Measurements from ENCODE around the gene TTC7B. TPM values are rescaled to one million over a fixed set of nuclear protein-coding genes. Genes with fewer than 3 reads are reported as not detected.

The TTC7B gene
- total RNA-seq, 1 experiment from 2014 or later, result under 0.01 TPM

- no peak overlapping the region for H2AFZ ChIP-seq (ENCODE audit: low read length)
- no peaks in the 10 kb centered on the region for H3K9me2 ChIP-seq (replicated peaks; ENCODE audit: insufficient read depth, low read length)
- no peaks in the 10 kb centered on the region for H3K4me1 ChIP-seq (ENCODE audit: low read length)
These were observed 261.9 kb downstream of the TTC7B start for GRCh38 chr14:90554341-90554740.

DNA sequence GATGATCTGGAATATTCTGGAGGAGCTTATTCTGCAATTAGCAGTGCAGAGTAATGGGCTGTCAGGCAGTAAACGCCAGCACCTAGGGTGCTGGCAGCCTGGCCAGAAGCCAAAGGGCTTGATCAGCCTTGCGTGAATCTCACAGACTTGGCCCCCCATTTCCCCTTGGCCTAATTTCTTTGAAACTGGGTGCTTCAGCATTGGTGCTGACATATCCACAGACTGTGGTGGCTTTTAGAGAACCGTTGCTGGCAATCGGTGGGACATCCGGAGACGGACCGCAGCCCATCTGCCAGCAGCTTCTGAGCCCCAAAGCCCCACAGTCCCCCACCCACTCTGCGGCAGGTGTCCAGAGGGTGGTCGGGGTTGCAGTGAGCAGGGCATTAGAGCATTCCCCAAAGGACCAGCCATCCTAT lies 262.3 kb downstream of the TTC7B start:
- no peak overlapping the region for H3K4me2 ChIP-seq (ENCODE audit: low read depth, low read length, poor library complexity, severe bottlenecking)
- no peaks in the 10 kb centered on the region for H3K4me1 ChIP-seq (ENCODE audit: low read length)
- H3K4me3 ChIP-seq (ENCODE audit: low read length), result no peak overlapping the region
- H4K20me1 ChIP-seq (ENCODE audit: insufficient read depth, low read depth, low read length), result no peaks in the 10 kb centered on the region; the same call in 1 of the 2 replicates
- no peaks in the 10 kb centered on the region for H3K79me2 ChIP-seq (ENCODE audit: low read length)
- no peaks in the 10 kb centered on the region for H3K9me3 ChIP-seq (ENCODE audit: low read length)
- H3K9ac ChIP-seq (ENCODE audit: low read length), result no peak overlapping the region
- no peak overlapping the region for H2AFZ ChIP-seq (ENCODE audit: low read length)
- no peaks in the 10 kb centered on the region for H3K9me2 ChIP-seq (replicated peaks; ENCODE audit: insufficient read depth, low read length)
- H3K36me3 ChIP-seq (ENCODE audit: insufficient read depth, low read length), result no peaks in the 10 kb centered on the region
- no peaks in the 10 kb centered on the region for H3K27me3 ChIP-seq (ENCODE audit: low read length)
- H3K27ac ChIP-seq (ENCODE audit: low read length), result no peak overlapping the region
- no peak for DNase-seq

More at GRCh38 chr14:90554341-90554740, 261.9 kb downstream of the TTC7B start:
- no peaks in the 10 kb centered on the region for H3K9me3 ChIP-seq (ENCODE audit: low read length)
- no peak overlapping the region for H3K27ac ChIP-seq (ENCODE audit: low read length)
- DNase-seq, result no peak
- no peak overlapping the region for H3K9ac ChIP-seq (ENCODE audit: low read length)
- H3K79me2 ChIP-seq (ENCODE audit: low read length), result no peaks in the 10 kb centered on the region
- H4K20me1 ChIP-seq (ENCODE audit: insufficient read depth, low read depth, low read length), result no peaks in the 10 kb centered on the region; the same call in 1 of the 2 replicates
- no peak overlapping the region for H3K4me3 ChIP-seq (ENCODE audit: low read length)
- H3K27me3 ChIP-seq (ENCODE audit: low read length), result no peaks in the 10 kb centered on the region
- no peak overlapping the region for H3K4me2 ChIP-seq (ENCODE audit: low read depth, low read length, poor library complexity, severe bottlenecking)
- no peaks in the 10 kb centered on the region for H3K36me3 ChIP-seq (ENCODE audit: insufficient read depth, low read length)

DNA sequence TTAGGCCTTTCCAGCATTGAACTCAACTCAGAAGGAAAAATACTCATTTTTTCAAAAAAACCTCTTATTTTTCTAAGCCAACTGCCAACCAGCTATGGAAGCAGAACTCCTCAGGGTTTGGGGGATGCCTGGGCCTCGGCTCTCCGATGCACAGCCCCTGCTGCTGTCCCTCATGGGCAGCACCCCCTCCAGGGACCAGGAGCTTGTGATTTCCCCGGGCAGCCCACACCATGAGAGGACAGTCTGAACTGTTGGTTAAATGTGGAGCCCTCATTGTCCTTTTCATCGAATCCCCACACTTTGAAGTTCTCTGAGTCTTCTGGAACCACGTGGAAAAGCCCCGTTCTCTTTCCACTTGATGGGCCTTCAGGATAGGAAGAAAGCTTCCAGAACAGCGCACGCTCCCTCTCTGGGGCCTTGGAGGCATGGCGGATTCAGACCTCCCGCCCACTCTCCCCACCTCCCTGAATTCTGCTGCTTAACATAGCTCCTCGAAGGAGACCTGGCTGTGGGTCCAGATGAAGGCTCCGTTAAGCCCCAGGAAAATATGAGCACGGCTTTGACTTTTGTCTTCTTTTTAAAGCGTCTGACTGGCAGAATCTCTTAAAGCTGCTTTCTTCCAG lies 262.8 kb downstream of the TTC7B start:
- Histone ChIP-seq H3K27ac (ENCODE audit: low read length) (no peak overlapping the region), H3K4me3 (ENCODE audit: low read length) (no peak overlapping the region), H3K4me1 (ENCODE audit: low read length) (no peaks in the 10 kb centered on the region), H3K9me3 (ENCODE audit: low read length) (no peaks in the 10 kb centered on the region), H3K4me2 (ENCODE audit: low read depth, low read length, poor library complexity, severe bottlenecking) (no peak overlapping the region), H3K9ac (ENCODE audit: low read length) (no peak overlapping the region), H3K36me3 (ENCODE audit: insufficient read depth, low read length) (no peaks in the 10 kb centered on the region), H4K20me1 (ENCODE audit: insufficient read depth, low read depth, low read length) (no peaks in the 10 kb centered on the region; the same call in 1 of the 2 replicates), H2AFZ (ENCODE audit: low read length) (no peak overlapping the region), H3K27me3 (ENCODE audit: low read length) (no peaks in the 10 kb centered on the region), H3K79me2 (ENCODE audit: low read length) (no peaks in the 10 kb centered on the region), H3K9me2 (replicated peaks; ENCODE audit: insufficient read depth, low read length) (no peaks in the 10 kb centered on the region)
- DNase-seq, result no peak

DNA sequence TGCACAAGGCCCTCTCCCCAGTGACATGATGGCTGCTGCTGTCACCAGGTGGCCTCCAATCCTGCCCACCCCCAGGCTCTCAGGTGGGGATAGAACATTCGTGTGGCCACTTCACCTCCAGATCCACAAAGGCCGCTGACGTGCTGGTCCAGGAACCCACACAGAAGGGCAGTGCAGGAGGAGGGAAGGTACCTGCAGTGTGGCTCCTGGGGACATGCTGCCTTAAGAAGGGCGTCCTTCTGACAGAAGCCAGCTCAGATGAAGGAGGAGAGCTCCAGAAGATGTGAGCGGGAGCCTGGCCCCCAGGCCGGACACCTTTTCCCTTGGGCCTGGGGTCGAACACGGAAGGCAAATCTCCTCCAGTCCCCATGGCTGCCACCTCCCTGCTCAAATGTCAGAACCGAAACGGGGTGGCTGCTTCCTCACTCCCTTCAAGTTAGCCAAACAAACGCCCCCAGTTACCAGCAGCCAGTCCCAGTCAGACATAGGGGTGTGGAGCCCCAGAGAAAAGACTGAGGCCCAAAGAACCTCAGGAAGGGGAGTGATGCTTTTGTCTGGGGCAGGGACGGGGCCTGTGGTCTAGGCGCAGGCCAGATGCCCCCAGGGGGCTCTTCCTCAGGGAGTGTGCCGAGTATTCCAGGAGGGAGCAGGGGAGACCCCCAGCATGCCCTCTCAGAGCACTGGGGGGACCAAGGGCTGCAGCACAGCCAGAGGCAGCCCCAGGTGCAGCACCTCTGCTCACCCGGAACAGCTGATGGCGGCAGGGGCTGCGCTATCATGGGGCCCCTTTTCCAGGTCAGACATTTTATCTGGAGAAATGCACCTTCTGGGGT lies 263.5 kb downstream of the TTC7B start:
- no peak overlapping the region for H3K4me3 ChIP-seq (ENCODE audit: low read length)
- H4K20me1 ChIP-seq (ENCODE audit: insufficient read depth, low read depth, low read length), result no peaks in the 10 kb centered on the region; the same call in 1 of the 2 replicates
- no peaks in the 10 kb centered on the region for H3K9me2 ChIP-seq (replicated peaks; ENCODE audit: insufficient read depth, low read length)
- H3K9ac ChIP-seq (ENCODE audit: low read length), result no peak overlapping the region
- DNase-seq, result no peak
- no peaks in the 10 kb centered on the region for H3K79me2 ChIP-seq (ENCODE audit: low read length)
- no peaks in the 10 kb centered on the region for H3K27me3 ChIP-seq (ENCODE audit: low read length)
- H3K4me2 ChIP-seq (ENCODE audit: low read depth, low read length, poor library complexity, severe bottlenecking), result no peak overlapping the region
- no peaks in the 10 kb centered on the region for H3K9me3 ChIP-seq (ENCODE audit: low read length)
- H3K4me1 ChIP-seq (ENCODE audit: low read length), result no peaks in the 10 kb centered on the region
- H3K27ac ChIP-seq (ENCODE audit: low read length), result no peak overlapping the region
- no peak overlapping the region for H2AFZ ChIP-seq (ENCODE audit: low read length)
- no peaks in the 10 kb centered on the region for H3K36me3 ChIP-seq (ENCODE audit: insufficient read depth, low read length)

DNA sequence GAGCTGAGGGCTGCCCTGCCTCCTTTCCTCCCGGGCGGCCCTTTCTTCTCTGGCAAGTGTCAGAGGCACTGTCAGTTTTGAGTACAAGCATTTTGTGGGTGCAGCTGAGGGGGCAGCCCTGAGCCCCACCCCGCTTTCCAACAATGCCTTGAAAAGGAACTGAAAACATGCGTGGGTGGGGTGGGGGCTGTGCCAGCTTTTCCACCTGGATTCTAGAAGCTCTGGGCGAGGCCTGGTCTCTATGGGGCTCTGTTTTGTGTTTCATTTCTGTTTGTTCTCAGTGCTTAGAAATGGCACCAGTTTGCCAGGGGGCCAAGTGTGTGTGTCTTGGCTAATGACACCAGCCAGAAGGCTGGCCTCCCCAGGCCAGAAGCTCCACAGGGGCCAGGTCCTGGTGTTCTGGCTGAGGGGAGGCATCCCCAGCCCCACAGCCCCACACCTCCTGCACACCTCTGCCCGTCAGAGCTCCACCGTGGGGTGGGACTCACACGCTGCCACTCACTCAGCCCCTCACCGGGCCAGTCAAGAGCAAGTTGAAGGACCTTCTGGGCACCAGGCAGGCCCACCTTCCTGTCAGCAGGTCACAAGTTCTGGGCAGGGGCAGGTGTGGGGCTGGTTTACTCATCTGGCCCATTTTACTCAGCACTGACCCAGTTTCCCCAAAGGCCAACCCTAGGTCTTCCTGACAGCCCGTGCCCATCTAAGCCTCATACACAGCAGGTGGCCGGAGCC lies 264.3 kb downstream of the TTC7B start:
- Histone ChIP-seq H3K4me1 (ENCODE audit: low read length) (no peaks in the 10 kb centered on the region), H3K9me3 (ENCODE audit: low read length) (no peaks in the 10 kb centered on the region), H3K79me2 (ENCODE audit: low read length) (no peaks in the 10 kb centered on the region), H3K4me2 (ENCODE audit: low read depth, low read length, poor library complexity, severe bottlenecking) (no peak overlapping the region), H3K4me3 (ENCODE audit: low read length) (no peak overlapping the region), H3K27me3 (ENCODE audit: low read length) (no peaks in the 10 kb centered on the region), H3K9me2 (replicated peaks; ENCODE audit: insufficient read depth, low read length) (no peaks in the 10 kb centered on the region), H3K27ac (ENCODE audit: low read length) (no peak overlapping the region), H3K9ac (ENCODE audit: low read length) (no peak overlapping the region), H2AFZ (ENCODE audit: low read length) (no peak overlapping the region), H3K36me3 (ENCODE audit: insufficient read depth, low read length) (no peaks in the 10 kb centered on the region), H4K20me1 (ENCODE audit: insufficient read depth, low read depth, low read length) (no peaks in the 10 kb centered on the region; the same call in 1 of the 2 replicates)
- DNase-seq, result no peak

DNA sequence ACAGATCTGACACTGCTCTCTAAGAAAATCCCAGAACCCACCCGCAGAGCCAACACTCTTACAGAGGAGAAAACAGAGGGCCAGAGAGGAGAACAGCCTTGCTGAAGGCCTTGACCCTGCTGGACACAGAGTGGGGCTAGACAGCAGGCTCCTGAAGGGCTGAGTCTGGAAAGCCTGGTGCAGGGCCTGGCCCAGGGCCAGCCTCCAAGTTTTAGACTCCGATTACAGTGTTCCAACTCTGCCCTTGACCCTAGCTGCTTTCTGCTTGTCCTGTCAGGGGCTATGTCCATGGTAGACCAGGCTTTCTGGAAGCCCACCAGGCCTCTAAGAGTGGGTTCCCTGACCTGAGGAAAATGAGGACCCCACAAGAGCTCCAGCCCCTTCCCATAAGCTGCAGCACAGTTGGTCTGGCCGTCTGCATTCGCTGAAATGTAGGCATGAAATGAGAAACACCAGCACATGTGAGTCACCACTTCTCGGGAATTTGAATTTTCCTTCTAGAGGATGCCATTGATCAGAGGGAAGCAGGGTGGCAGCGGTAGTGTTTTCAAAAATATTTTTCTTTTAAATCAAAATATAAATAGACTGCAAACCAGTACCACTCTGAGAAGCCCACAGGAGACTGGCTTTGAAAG lies 265.0 kb downstream of the TTC7B start:
- H3K27me3 ChIP-seq (ENCODE audit: low read length), result no peaks in the 10 kb centered on the region
- no peak overlapping the region for H2AFZ ChIP-seq (ENCODE audit: low read length)
- H3K9me2 ChIP-seq (replicated peaks; ENCODE audit: insufficient read depth, low read length), result no peaks in the 10 kb centered on the region
- no peak overlapping the region for H3K9ac ChIP-seq (ENCODE audit: low read length)
- no peaks in the 10 kb centered on the region for H3K9me3 ChIP-seq (ENCODE audit: low read length)
- DNase-seq, result no peak
- no peak overlapping the region for H3K27ac ChIP-seq (ENCODE audit: low read length)
- H4K20me1 ChIP-seq (ENCODE audit: insufficient read depth, low read depth, low read length), result no peaks in the 10 kb centered on the region; the same call in 1 of the 2 replicates
- H3K4me3 ChIP-seq (ENCODE audit: low read length), result no peak overlapping the region
- H3K36me3 ChIP-seq (ENCODE audit: insufficient read depth, low read length), result no peaks in the 10 kb centered on the region
- H3K4me2 ChIP-seq (ENCODE audit: low read depth, low read length, poor library complexity, severe bottlenecking), result no peak overlapping the region
- H3K4me1 ChIP-seq (ENCODE audit: low read length), result no peaks in the 10 kb centered on the region
- no peaks in the 10 kb centered on the region for H3K79me2 ChIP-seq (ENCODE audit: low read length)

DNA sequence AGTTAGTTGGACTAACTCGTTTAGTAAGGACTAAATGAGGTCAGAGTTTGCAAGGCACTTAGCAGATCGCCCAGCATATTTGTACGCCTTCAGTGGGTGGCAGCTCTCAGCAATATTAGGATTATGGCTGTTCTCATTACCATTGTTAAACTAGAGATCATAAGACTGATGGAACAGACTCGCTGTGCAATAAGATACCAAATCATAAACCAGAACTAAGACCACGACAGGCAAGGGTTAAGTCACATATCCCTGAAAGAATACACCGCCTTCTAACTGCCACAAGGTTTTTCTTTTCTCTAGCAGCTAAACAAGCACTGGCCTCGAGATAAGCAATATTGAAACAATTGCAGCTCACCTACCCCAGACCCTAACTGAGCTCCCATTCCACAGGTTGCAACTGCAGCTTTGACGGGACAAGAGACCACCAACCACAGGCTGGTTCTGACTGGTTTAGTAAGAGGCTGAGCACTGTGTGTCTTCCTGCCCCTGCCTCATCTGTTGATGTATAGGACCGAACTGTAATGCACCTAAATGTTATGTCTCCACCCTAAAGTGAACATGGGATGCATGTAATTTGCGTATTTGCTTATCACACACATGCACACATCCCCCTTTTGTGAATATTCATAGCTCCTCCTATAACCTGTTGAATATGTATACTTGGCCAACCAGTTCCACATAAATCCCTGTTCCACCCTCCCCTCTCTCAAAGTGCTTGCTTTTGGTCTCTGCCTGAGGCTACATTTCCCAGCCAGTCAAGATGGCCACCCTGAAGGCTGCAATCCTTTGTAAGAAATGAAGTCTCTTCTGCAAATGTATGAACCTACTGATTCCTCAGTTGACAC lies 266.2 kb downstream of the TTC7B start:
- DNase-seq, result no peak
- H3K4me2 ChIP-seq (ENCODE audit: low read depth, low read length, poor library complexity, severe bottlenecking), result no peak overlapping the region
- no peak overlapping the region for H3K9ac ChIP-seq (ENCODE audit: low read length)
- H3K9me2 ChIP-seq (replicated peaks; ENCODE audit: insufficient read depth, low read length), result no peaks in the 10 kb centered on the region
- no peaks in the 10 kb centered on the region; the same call in 1 of the 2 replicates for H4K20me1 ChIP-seq (ENCODE audit: insufficient read depth, low read depth, low read length)
- H3K79me2 ChIP-seq (ENCODE audit: low read length), result no peaks in the 10 kb centered on the region
- no peaks in the 10 kb centered on the region for H3K36me3 ChIP-seq (ENCODE audit: insufficient read depth, low read length)
- H3K27ac ChIP-seq (ENCODE audit: low read length), result no peak overlapping the region
- no peak overlapping the region for H3K4me3 ChIP-seq (ENCODE audit: low read length)
- no peaks in the 10 kb centered on the region for H3K4me1 ChIP-seq (ENCODE audit: low read length)
- H3K27me3 ChIP-seq (ENCODE audit: low read length), result no peaks in the 10 kb centered on the region
- H2AFZ ChIP-seq (ENCODE audit: low read length), result no peak overlapping the region
- no peaks in the 10 kb centered on the region for H3K9me3 ChIP-seq (ENCODE audit: low read length)
